ENCODE results near the gene CYB5RL. TPM values are rescaled to one million over a fixed set of nuclear protein-coding genes. Genes with fewer than 3 reads are reported as not detected.

The CYB5RL gene
- total and polyA plus RNA-seq, 2 of the 8 experiments (the other 6 are each of a cell fraction or from before 2014, with no cell fraction given), result 13.2 to 14.1 TPM

DNA sequence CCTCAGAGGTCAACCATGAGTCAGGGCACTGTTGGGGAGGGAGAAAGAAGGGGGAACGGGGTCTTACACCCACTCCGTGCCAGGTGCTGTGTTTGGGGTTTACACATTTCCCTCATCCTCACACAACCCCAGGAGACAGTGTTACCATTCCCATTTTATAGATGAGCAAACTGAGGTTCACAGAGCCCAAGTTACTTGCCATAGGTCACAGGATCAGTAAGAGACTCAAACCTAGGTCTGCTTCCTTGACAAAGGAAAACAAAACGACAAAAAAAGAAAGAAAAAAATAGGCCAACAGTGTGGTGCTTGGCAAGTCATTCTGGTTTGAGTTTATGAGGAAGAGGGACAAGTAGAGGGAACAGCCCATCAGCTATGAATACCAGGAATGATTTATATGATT is 30.8 kb downstream of the CYB5RL start:
- POLR2A ChIA-PET (ENCODE audit: partially characterized antibody), result interaction anchor here (1.6 kb wide), 1 partner anchor 10 kb away, joined by 3 read pairs; no protein-coding TSS in a partner anchor
- Histone ChIP-seq H3K4me2 (ENCODE audit: insufficient read depth in 1 of 2, low read depth in 2 of 2, low read length in 2 of 2) (no peak overlapping the region), H3K4ac (replicated peaks; ENCODE audit: insufficient read length, low read depth, low read length) (no peak overlapping the region), H4K8ac (ENCODE audit: extremely low read depth, insufficient read depth, low read length) (no peak overlapping the region), H2BK5ac (ENCODE audit: low read depth, low read length) (no peak overlapping the region), H3K27me3 (replicated peaks in 1 of 4; ENCODE audit: control insufficient read depth in 3 of 4, extremely low read depth in 1 of 4, insufficient read depth in 3 of 4, low read length in 3 of 4) (no peaks in the 10 kb centered on the region), H3K4me3 (ENCODE audit: extremely low read depth in 1 of 4, insufficient read depth in 2 of 4, low read depth in 3 of 4, low read length in 4 of 4) (no peak overlapping the region), H3K79me2 (ENCODE audit: control insufficient read depth in 1 of 2, insufficient read depth in 2 of 2, low read length in 2 of 2) (no peaks in the 10 kb centered on the region), H2BK20ac (ENCODE audit: low read length) (no peak overlapping the region), H3K4me1 (replicated peaks in 1 of 4; ENCODE audit: control insufficient read depth in 3 of 4, insufficient read depth in 4 of 4, low read length in 3 of 4) (peaks cover 0 to 7% (median 0%) of the 10 kb centered on the region in 4 experiments; a peak in 1 of 7 replicates), H2BK120ac (replicated peaks; ENCODE audit: low read depth, low read length) (no peak overlapping the region), H3K56ac (replicated peaks; ENCODE audit: insufficient read length, low read depth, low read length) (no peak overlapping the region), H4K91ac (replicated peaks; ENCODE audit: insufficient read length, low read length) (no peak overlapping the region), H3K18ac (ENCODE audit: extremely low read depth, low read length) (no peak overlapping the region), H3K14ac (ENCODE audit: insufficient read length) (no peak overlapping the region), H3K23ac (ENCODE audit: insufficient read length) (no peak overlapping the region), H2AFZ (ENCODE audit: low read length) (no peak overlapping the region), H2BK15ac (ENCODE audit: low read length) (no peak overlapping the region), H4K5ac (ENCODE audit: insufficient read length, low read depth, low read length) (no peak overlapping the region), H3K36me3 (ENCODE audit: control insufficient read depth in 2 of 4, insufficient read depth in 4 of 4, low read length in 3 of 4) (no peaks in the 10 kb centered on the region), H4K20me1 (replicated peaks in 1 of 2; ENCODE audit: control insufficient read depth in 1 of 2, insufficient read depth in 2 of 2, low read length in 2 of 2) (no peaks in the 10 kb centered on the region), H3K79me1 (ENCODE audit: low read depth, low read length) (no peaks in the 10 kb centered on the region), H2AK5ac (ENCODE audit: low read depth, low read length) (no peak overlapping the region), H3K27ac (ENCODE audit: low read depth, low read length) (no peak overlapping the region), H3K9ac (replicated peaks in 1 of 4; ENCODE audit: extremely low read depth in 1 of 4, low read depth in 3 of 4, low read length in 3 of 4) (no peak overlapping the region), H3K23me2 (ENCODE audit: low read depth, low read length) (no peaks in the 10 kb centered on the region), H3K9me3 (ENCODE audit: insufficient read depth in 2 of 2, low read depth in 1 of 2, low read length in 1 of 2) (no peaks in the 10 kb centered on the region), H2BK12ac (ENCODE audit: low read depth, low read length) (no peak overlapping the region)
- DNase-seq (ENCODE audit: low read depth in 1 of 2, low spot score in 2 of 2) (no peak), FAIRE-seq (no peak)
- WGBS, 2 experiments (ENCODE audit: extremely low coverage in 1 of 2, insufficient coverage in 1 of 2, insufficient read length in 1 of 2, insufficient replicate concordance in 2 of 2, low coverage in 1 of 2, low lambda C conversion rate in 2 of 2, missing lambda C conversion rate in 1 of 2), result 89% methylated on average over 3 of the region's 3 CpGs; no CpG with 5 or more reads in 1 of the 2 experiments
- TF ChIP-seq RAD21 (IDR thresholded peaks at IDR 0.05 in 1 of 2, conservative IDR thresholded peaks at IDR 0.05 in 1 of 2; ENCODE audit: low read depth in 2 of 2, low read length in 2 of 2), result no peak
- no peak for TF ChIP-seq HDAC6 (IDR thresholded peaks at IDR 0.05; ENCODE audit: low read depth, low read length)
- TF ChIP-seq SIN3A (conservative IDR thresholded peaks at IDR 0.05 in 1 of 2, IDR thresholded peaks at IDR 0.05 in 1 of 2; ENCODE audit: low read depth in 1 of 2, low read length in 2 of 2), result no peak
- no peak for TF ChIP-seq RXRA (IDR thresholded peaks at IDR 0.05; ENCODE audit: insufficient read depth, low read depth, low read length)
- CTCF ChIA-PET (ENCODE audit: partially characterized antibody), result interaction anchor here (1.3 to 3.6 kb wide), 2 partner anchors 12 to 15 kb away, joined by 4 to 20 read pairs; no protein-coding TSS in a partner anchor

Measured in H1 (cell line).